ENCODE results near the gene SGMS1. TPM values are rescaled to one million over a fixed set of nuclear protein-coding genes. Genes with fewer than 3 reads are reported as not detected.

The SGMS1 gene
- total RNA-seq, 3 donors from 2014 or later (not counting 1 experiment from before 2014, with no cell fraction given), result 24.5 to 32.7 (median 30.4) TPM

GRCh38 chr10:50417886-50418830 lies 205.6 kb downstream of the SGMS1 start:
- H3K36me3 ChIP-seq (ENCODE audit: control insufficient read depth, insufficient read depth, low read length), result no peaks in the 10 kb centered on the region
- WGBS (ENCODE audit: insufficient coverage), result 1% methylated on average over 62 of the region's 62 CpGs
- peak in 1 of 2 donors; percentile 57 for DNase-seq
- Mint-ChIP-seq H3K36me3 (no peaks in the 10 kb centered on the region), H3K9me3 (no peaks in the 10 kb centered on the region), H3K4me1 (peaks cover 24 to 49% of the 10 kb centered on the region in 2 donors), H3K27ac (peak overlapping the region in 1 of 2 donors; percentile 56), H3K4me3 (peak overlapping the region; percentile 82), H3K27me3 (ENCODE audit: low read depth in 2 of 2) (no peaks in the 10 kb centered on the region)
- no peaks in the 10 kb centered on the region for H3K9me3 ChIP-seq (ENCODE audit: control insufficient read depth, insufficient read depth, low read length)
- TF ChIP-seq, protein P1, sequence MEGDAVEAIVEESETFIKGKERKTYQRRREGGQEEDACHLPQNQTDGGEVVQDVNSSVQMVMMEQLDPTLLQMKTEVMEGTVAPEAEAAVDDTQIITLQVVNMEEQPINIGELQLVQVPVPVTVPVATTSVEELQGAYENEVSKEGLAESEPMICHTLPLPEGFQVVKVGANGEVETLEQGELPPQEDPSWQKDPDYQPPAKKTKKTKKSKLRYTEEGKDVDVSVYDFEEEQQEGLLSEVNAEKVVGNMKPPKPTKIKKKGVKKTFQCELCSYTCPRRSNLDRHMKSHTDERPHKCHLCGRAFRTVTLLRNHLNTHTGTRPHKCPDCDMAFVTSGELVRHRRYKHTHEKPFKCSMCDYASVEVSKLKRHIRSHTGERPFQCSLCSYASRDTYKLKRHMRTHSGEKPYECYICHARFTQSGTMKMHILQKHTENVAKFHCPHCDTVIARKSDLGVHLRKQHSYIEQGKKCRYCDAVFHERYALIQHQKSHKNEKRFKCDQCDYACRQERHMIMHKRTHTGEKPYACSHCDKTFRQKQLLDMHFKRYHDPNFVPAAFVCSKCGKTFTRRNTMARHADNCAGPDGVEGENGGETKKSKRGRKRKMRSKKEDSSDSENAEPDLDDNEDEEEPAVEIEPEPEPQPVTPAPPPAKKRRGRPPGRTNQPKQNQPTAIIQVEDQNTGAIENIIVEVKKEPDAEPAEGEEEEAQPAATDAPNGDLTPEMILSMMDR (IDR thresholded peaks at IDR 0.05), result no peak
- intact Hi-C loops (cut with micrococcal nuclease), result no loop called here
- no peak overlapping the region for H3K27ac ChIP-seq (ENCODE audit: low read length)
- peak overlapping the region; percentile 41 for H3K4me3 ChIP-seq (ENCODE audit: low read length)
- peaks cover 7% of the 10 kb centered on the region for H3K4me1 ChIP-seq (ENCODE audit: control insufficient read depth, insufficient read depth, low read length)
- H3K27me3 ChIP-seq (ENCODE audit: control insufficient read depth, insufficient read depth, low read length), result no peaks in the 10 kb centered on the region
- ATAC-seq, result peak; percentile 75 to 77 (median 76)

GRCh38 chr10:50417486-50417885 lies 206.3 kb downstream of the SGMS1 start:
- peaks cover 24 to 48% of the 10 kb centered on the region in 2 donors for H3K4me1 Mint-ChIP-seq
- peaks cover 7% of the 10 kb centered on the region for H3K4me1 ChIP-seq (ENCODE audit: control insufficient read depth, insufficient read depth, low read length)

GRCh38 chr10:50416881-50417280 lies 206.9 kb downstream of the SGMS1 start:
- H3K27me3 ChIP-seq (ENCODE audit: control insufficient read depth, insufficient read depth, low read length), result no peaks in the 10 kb centered on the region
- Mint-ChIP-seq H3K27ac (no peak overlapping the region), H3K36me3 (no peaks in the 10 kb centered on the region), H3K4me1 (peaks cover 26 to 48% of the 10 kb centered on the region in 2 donors), H3K4me3 (no peak overlapping the region), H3K9me3 (no peaks in the 10 kb centered on the region), H3K27me3 (ENCODE audit: low read depth in 2 of 2) (no peaks in the 10 kb centered on the region)
- H3K9me3 ChIP-seq (ENCODE audit: control insufficient read depth, insufficient read depth, low read length), result no peaks in the 10 kb centered on the region
- no peak overlapping the region for H3K27ac ChIP-seq (ENCODE audit: low read length)
- ATAC-seq (no peak), DNase-seq (no peak)
- intact Hi-C loops (cut with micrococcal nuclease), result no loop called here
- no peaks in the 10 kb centered on the region for H3K36me3 ChIP-seq (ENCODE audit: control insufficient read depth, insufficient read depth, low read length)
- H3K4me1 ChIP-seq (ENCODE audit: control insufficient read depth, insufficient read depth, low read length), result peaks cover 7% of the 10 kb centered on the region
- WGBS (ENCODE audit: insufficient coverage), result 76% methylated on average over 5 of the region's 6 CpGs
- H3K4me3 ChIP-seq (ENCODE audit: low read length), result no peak overlapping the region
- TF ChIP-seq, protein P1 (IDR thresholded peaks at IDR 0.05), result no peak

More at GRCh38 chr10:50417486-50417885, 206.3 kb downstream of the SGMS1 start:
- ATAC-seq (peak in 1 of 3 donors; percentile 20), DNase-seq (no peak)
- no peaks in the 10 kb centered on the region for H3K9me3 Mint-ChIP-seq
- no peak overlapping the region for H3K27ac Mint-ChIP-seq
- no peaks in the 10 kb centered on the region for H3K9me3 ChIP-seq (ENCODE audit: control insufficient read depth, insufficient read depth, low read length)
- intact Hi-C loops (cut with micrococcal nuclease), result no loop called here
- H3K27ac ChIP-seq (ENCODE audit: low read length), result no peak overlapping the region
- H3K27me3 ChIP-seq (ENCODE audit: control insufficient read depth, insufficient read depth, low read length), result no peaks in the 10 kb centered on the region
- H3K4me3 ChIP-seq (ENCODE audit: low read length), result peak overlapping the region; percentile 7
- 27% methylated on average over 5 of the region's 6 CpGs for WGBS (ENCODE audit: insufficient coverage)
- TF ChIP-seq, protein P1 (IDR thresholded peaks at IDR 0.05), result no peak
- H3K36me3 Mint-ChIP-seq, result no peaks in the 10 kb centered on the region
- no peaks in the 10 kb centered on the region for H3K36me3 ChIP-seq (ENCODE audit: control insufficient read depth, insufficient read depth, low read length)
- peak overlapping the region; percentile 82 for H3K4me3 Mint-ChIP-seq
- H3K27me3 Mint-ChIP-seq (ENCODE audit: low read depth in 2 of 2), result no peaks in the 10 kb centered on the region
